Keratinocyte (primary cell): Measurements from ENCODE around the gene CHD3. TPM values are rescaled to one million over a fixed set of nuclear protein-coding genes. Genes with fewer than 3 reads are reported as not detected.

Source experiments
- DNase-seq: peaks from one replicate; pipeline ENCODE4 v3.0.0-alpha.2; 2011; ENCODE audit warnings: low read depth, missing footprints, low spot score
- FAIRE-seq: peaks from 2 replicates; lab custom pipeline; 2011; peaks lifted over from hg19 to GRCh38; lab: Jason Lieb, UNC
- H2AFZ ChIP-seq: 2 replicates; pipeline ENCODE4 v1.6.0; 2012; ENCODE audit warnings: low read length, control low read depth, inconsistent platforms; ENCODE audit not compliant: control insufficient read depth
- H3K27ac ChIP-seq: 2 replicates; pipeline ENCODE4 v1.5.1; 2011; ENCODE audit warnings: low read length; ENCODE audit not compliant: control insufficient read depth, insufficient read depth
- H3K27me3 ChIP-seq: 3 replicates; pipeline ENCODE4 v1.6.0; 2011; ENCODE audit warnings: low read length; ENCODE audit not compliant: control insufficient read depth, insufficient read depth; ENCODE audit errors: extremely low read depth
- H3K36me3 ChIP-seq, 2 experiments: 2 replicates in 1 of 2; 3 replicates in 1 of 2; pipeline ENCODE4 v1.5.1; 2011; ENCODE audit warnings: low read length in 2 of 2, mild to moderate bottlenecking in 1 of 2; ENCODE audit not compliant: control insufficient read depth in 2 of 2, insufficient read depth in 2 of 2; ENCODE audit errors: extremely low read depth in 1 of 2
- H3K4me1 ChIP-seq: 3 replicates; pipeline ENCODE4 v1.5.1; 2011; ENCODE audit warnings: low read length; ENCODE audit not compliant: control insufficient read depth, insufficient read depth; ENCODE audit errors: extremely low read depth
- H3K4me2 ChIP-seq: 3 replicates; pipeline ENCODE4 v1.6.0; 2011; ENCODE audit warnings: low read depth, low read length; ENCODE audit not compliant: control insufficient read depth, insufficient read depth; ENCODE audit errors: extremely low read depth
- H3K4me3 ChIP-seq, 3 experiments: fragments of 200-600 bp in 1 of 3; sonication (generic) in 1 of 3; 2 replicates in 2 of 3; 3 replicates in 1 of 3; pipeline ENCODE4 v1.5.1; 2011 to 2016; ENCODE audit warnings: low read length in 3 of 3, mild to moderate bottlenecking in 3 of 3, control low read depth in 2 of 3, inconsistent platforms in 1 of 3, low read depth in 1 of 3, mixed read lengths in 1 of 3, mixed run types in 1 of 3, moderate library complexity in 1 of 3; ENCODE audit not compliant: control insufficient read depth in 2 of 3, insufficient read depth in 2 of 3; ENCODE audit errors: extremely low read depth in 1 of 3
- H3K79me2 ChIP-seq: 2 replicates; pipeline ENCODE4 v1.6.0; 2012; ENCODE audit warnings: low read length; ENCODE audit not compliant: control insufficient read depth, insufficient read depth
- H3K9ac ChIP-seq: 3 replicates; pipeline ENCODE4 v1.6.0; 2011; ENCODE audit warnings: low read length; ENCODE audit not compliant: control insufficient read depth, insufficient read depth; ENCODE audit errors: extremely low read depth
- H3K9me1 ChIP-seq: 3 replicates; pipeline ENCODE4 v1.6.0; 2011; ENCODE audit warnings: low read length; ENCODE audit not compliant: control insufficient read depth, insufficient read depth; ENCODE audit errors: extremely low read depth
- H3K9me3 ChIP-seq: 2 replicates; pipeline ENCODE4 v1.5.1; 2012; ENCODE audit warnings: low read depth, low read length; ENCODE audit not compliant: control insufficient read depth
- H4K20me1 ChIP-seq: 3 replicates; pipeline ENCODE4 v1.6.0; 2011; ENCODE audit warnings: low read length; ENCODE audit not compliant: control insufficient read depth, insufficient read depth; ENCODE audit errors: extremely low read depth
- CTCF ChIP-seq, 3 experiments: IDR thresholded peaks in 1 of 3; conservative IDR thresholded peaks in 1 of 3; optimal IDR thresholded peaks in 1 of 3; 2 replicates in 2 of 3; 3 replicates in 1 of 3; pipeline versions ENCODE3 to v1.5.1; 2011; ENCODE audit warnings: low read length in 3 of 3, mild to moderate bottlenecking in 3 of 3, moderate library complexity in 2 of 3, control low read depth in 1 of 3, inconsistent platforms in 1 of 3; ENCODE audit not compliant: insufficient read depth in 2 of 3; ENCODE audit errors: extremely low read depth in 1 of 3
- EZH2 ChIP-seq: IDR thresholded peaks from one replicate; pipeline ENCODE4 v1.6.1; 2012; ENCODE audit warnings: inconsistent platforms, mild to moderate bottlenecking, low read length, moderate library complexity
- dilution Hi-C: fragments of 300-500 bp; cut with MboI; formaldehyde crosslinking; loops from one replicate; pipeline ENCODE4 v1.7.0; 2020; ENCODE audit warnings: low sequenced_read_pairs; ENCODE audit not compliant: extremely low pct_ligation_motif_present
- polyA plus RNA-seq, 5 experiments: library from polyadenylated mRNA; depleted of rRNA in 3 of 5; stranded (reverse) in 3 of 5; stranded (forward) in 1 of 5; unstranded in 1 of 5; fragments of >200 nt; gene quantifications; 1 replicate in 1 of 5; 2 replicates in 3 of 5; 3 replicates in 1 of 5; pipeline versions ENCODE4 v1.2.1 to v1.2.3, GENCODE V29; 2011 to 2012; ENCODE audit warnings: missing spikeins in 2 of 5, low read depth in 1 of 5, low replicate concordance in 1 of 5

Gene CHD3
- polyA plus RNA-seq, 1 donor (not counting 4 experiments of a cell fraction or from before 2014, with no cell fraction given), result 30.1 TPM

GRCh38 chr17:7910281-7910680 lies 21.7 kb downstream of the CHD3 start:
- Histone ChIP-seq H3K79me2 (no peaks in the 10 kb centered on the region), H3K36me3 (peaks cover 30 to 41% of the 10 kb centered on the region in 2 experiments), H3K4me1 (peaks cover 14% of the 10 kb centered on the region), H3K9me1 (no peaks in the 10 kb centered on the region), H2AFZ (no peak overlapping the region), H3K27ac (no peak overlapping the region), H4K20me1 (no peaks in the 10 kb centered on the region), H3K4me3 (no peak overlapping the region), H3K9ac (no peak overlapping the region), H3K4me2 (no peak overlapping the region), H3K9me3 (no peaks in the 10 kb centered on the region), H3K27me3 (no peaks in the 10 kb centered on the region)
- TF ChIP-seq EZH2, result no peak
- no peak for TF ChIP-seq CTCF (optimal IDR thresholded peaks at IDR 0.05 in 1 of 3, IDR thresholded peaks at IDR 0.05 in 1 of 3, conservative IDR thresholded peaks at IDR 0.05 in 1 of 3; ENCODE audit: extremely low read depth in 1 of 3, insufficient read depth in 2 of 3, low read length in 3 of 3)
- dilution Hi-C loops, result no loop called here
- FAIRE-seq (no peak), DNase-seq (no peak)

GRCh38 chr17:7910711-7911110 lies 22.1 kb downstream of the CHD3 start:
- no peak overlapping the region for H3K4me3 ChIP-seq
- FAIRE-seq (no peak), DNase-seq (no peak)
- H2AFZ ChIP-seq, result no peak overlapping the region
- H3K79me2 ChIP-seq, result no peaks in the 10 kb centered on the region
- TF ChIP-seq EZH2, result no peak
- no peak for TF ChIP-seq CTCF (optimal IDR thresholded peaks at IDR 0.05 in 1 of 3, IDR thresholded peaks at IDR 0.05 in 1 of 3, conservative IDR thresholded peaks at IDR 0.05 in 1 of 3; ENCODE audit: extremely low read depth in 1 of 3, insufficient read depth in 2 of 3, low read length in 3 of 3)
- H3K9me1 ChIP-seq, result no peaks in the 10 kb centered on the region
- no peaks in the 10 kb centered on the region for H3K27me3 ChIP-seq
- H3K27ac ChIP-seq, result no peak overlapping the region
- H3K9ac ChIP-seq, result no peak overlapping the region
- H4K20me1 ChIP-seq, result no peaks in the 10 kb centered on the region
- H3K9me3 ChIP-seq, result no peaks in the 10 kb centered on the region
- no peak overlapping the region for H3K4me2 ChIP-seq
- H3K36me3 ChIP-seq, result peaks cover 27 to 37% of the 10 kb centered on the region in 2 experiments
- dilution Hi-C loops, result no loop called here
- peaks cover 16% of the 10 kb centered on the region for H3K4me1 ChIP-seq
